DMS 273 (cell line): ENCODE results near the gene FBXO48.
A peak's percentile ranks its signal among the peaks of the same experiment; 100 is the strongest.
"Not testable (repeated sequence)": the region's sequence is repeated elsewhere in the genome, so short reads cannot be mapped to it uniquely, and the experiment has no call there.

Experiments
- DNase-seq: peaks from one replicate; lab custom pipeline; 2025; ENCODE audit not compliant: unreplicated experiment; lab: John Stamatoyannopoulos, UW

Gene FBXO48

GRCh38 chr2:68472796-68473414 is 5.8 kb upstream of the FBXO48 start:
- no peak for DNase-seq

GRCh38 chr2:68471385-68471784 is 4.3 kb upstream of the FBXO48 start:
- DNase-seq: no peak

GRCh38 chr2:68469935-68470334 is 2.8 kb upstream of the FBXO48 start:
- DNase-seq: no peak

DNA sequence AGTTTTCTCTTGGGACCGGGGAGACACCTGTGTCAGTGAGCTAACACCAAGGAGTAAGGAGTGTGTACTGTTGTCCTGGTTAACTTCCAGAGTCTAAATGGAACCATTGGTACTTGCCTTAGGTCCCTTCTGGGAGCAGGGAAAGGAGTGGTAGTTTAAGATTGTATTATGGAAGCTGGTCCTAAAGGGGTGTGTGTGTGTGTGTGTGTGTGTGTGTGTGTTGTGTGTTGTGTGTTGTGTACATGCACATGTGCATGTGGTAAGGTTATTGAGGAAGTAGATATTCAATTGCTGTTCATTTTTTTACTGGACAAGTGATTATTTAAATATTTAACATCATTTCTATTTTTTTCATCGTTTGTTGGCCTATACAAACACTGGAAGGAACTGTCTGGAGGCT is 1.7 kb upstream of the FBXO48 start:
- no peak for DNase-seq

GRCh38 chr2:68466778-68467076 is 367 bp downstream of the FBXO48 start:
- peak; percentile 63 for DNase-seq

DNA sequence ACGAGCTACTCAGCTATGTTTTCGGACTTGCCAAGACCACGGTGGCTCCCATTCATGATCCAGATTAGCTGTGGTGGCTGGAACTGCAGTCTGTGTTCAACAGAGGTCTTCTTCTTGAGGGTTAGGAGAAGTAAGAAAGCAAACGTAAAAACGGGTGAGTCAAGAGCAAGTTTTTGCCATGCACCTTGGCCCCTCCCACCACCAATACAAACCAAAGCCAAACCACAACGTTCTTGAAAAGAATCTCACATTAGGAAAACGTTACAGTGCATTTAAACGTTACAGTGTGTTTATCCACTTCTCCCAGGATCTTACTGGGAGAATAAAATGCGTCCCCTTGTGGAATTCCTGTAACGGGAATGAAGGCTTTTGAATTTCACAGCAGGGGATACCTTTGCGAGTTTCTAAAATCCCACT is 725 bp downstream of the FBXO48 start:
- DNase-seq: peak; percentile 60

DNA sequence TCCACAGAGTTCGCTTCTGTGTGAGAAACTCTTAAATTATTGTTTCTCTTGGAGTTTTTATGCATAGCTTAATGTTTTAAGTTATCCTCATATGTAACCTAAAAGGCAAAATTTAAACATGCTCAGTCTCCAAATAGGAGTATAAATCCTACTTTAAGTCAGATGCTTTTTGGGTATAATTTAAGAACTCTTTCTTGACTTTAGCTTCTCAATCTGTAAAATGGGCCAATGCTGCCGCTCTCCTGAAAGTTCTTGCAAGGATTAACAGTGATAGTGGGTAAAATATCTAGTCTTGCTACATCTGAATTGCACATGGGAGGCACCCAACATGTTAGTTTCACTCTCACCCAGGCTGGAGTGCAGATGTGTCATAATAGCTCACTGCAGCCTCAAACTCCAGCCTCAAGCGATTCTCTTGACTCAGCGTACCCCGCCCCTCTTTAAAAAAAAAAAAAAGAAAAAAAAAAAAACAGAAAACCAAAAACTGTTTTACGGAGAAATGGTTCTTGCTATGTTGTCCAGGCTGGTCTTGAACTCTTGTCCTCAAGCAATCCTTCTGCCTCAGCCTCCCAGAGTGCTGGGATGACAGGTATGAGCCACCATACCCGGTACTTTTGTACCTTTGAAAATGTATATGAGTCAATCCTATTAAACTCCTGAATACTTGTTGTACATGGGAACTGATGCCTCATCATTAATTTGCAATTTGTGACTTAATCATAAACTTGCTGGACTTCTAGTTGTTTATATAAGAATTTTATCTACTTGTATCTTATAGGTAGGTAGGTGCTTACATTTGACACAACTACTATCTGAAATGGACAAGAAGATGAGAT is 1.8 kb downstream of the FBXO48 start:
- no peak for DNase-seq

DNA sequence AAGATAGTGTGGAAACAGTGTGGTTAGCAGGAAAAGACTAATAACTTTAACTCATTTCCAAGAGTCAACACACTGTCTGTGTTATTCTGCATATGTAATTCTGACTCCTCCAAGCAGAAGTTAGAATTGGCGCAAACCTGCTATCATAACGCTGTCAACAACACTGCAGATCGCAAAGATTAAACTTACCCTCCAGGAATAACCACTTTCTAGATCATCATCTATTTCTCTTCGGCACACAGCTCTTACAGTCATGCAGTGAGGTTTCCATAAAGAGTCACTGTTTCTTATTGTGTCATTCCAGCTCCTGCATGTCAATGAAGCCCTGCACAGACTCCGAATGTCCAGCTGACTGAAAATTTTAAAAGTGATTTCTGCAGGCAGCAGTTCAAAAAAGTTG is 2.4 kb downstream of the FBXO48 start:
- no peak for DNase-seq

GRCh38 chr2:68463287-68463877 is 3.7 kb downstream of the FBXO48 start:
- peak; percentile 79 for DNase-seq

DNA sequence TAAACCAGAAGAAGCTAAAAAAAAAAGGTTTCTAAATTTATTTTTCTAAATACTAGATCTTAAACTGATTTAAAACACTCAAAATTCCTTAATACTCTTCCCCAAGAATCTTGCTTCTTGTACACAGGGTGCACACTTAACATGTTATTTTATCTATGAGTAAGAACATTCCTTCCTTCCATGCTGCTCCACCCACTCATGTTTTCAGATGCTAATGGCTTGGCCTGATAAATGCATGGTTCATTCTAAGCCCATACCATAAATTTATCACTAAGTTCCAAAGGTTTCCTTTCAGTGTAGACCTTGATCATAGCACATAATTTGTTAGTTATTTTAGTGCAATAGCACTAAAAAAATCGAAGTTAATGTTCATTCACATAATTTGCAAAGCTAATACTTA is 8.1 kb downstream of the FBXO48 start:
- no peak for DNase-seq

- no peak for DNase-seq
Measured at GRCh38 chr2:68456198-68456597, 10.9 kb downstream of the FBXO48 start.

GRCh38 chr2:68454719-68455118 is 12.4 kb downstream of the FBXO48 start:
- DNase-seq: no peak

DNA sequence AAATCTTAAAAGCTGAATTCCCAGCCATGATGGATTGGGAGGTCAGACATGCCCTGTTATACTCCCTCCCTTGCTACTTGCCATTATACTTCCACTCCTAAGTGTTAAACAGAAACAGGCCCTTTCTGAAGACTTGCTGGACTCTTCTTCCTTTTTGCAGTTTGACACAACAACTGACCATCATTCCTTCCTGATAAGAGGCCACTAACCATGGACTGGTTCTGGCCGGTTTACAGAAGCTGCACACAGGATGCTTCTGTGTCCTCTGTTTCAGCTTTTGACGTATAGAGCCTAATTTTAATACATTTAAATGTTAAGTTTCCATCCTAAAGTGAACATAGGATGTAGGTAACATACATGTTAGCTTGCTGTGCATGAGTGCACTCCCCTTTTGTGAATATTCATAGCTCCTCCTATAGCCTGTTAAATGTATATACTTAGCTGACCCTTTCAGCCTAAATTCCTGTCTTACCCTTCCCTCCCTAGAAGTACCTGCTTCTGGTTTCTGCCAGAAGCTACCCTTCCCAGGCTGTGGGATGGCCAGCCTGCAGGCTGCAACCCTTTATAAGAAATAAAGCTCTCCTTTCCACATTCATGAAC is 13.2 kb downstream of the FBXO48 start:
- DNase-seq: no peak

DNA sequence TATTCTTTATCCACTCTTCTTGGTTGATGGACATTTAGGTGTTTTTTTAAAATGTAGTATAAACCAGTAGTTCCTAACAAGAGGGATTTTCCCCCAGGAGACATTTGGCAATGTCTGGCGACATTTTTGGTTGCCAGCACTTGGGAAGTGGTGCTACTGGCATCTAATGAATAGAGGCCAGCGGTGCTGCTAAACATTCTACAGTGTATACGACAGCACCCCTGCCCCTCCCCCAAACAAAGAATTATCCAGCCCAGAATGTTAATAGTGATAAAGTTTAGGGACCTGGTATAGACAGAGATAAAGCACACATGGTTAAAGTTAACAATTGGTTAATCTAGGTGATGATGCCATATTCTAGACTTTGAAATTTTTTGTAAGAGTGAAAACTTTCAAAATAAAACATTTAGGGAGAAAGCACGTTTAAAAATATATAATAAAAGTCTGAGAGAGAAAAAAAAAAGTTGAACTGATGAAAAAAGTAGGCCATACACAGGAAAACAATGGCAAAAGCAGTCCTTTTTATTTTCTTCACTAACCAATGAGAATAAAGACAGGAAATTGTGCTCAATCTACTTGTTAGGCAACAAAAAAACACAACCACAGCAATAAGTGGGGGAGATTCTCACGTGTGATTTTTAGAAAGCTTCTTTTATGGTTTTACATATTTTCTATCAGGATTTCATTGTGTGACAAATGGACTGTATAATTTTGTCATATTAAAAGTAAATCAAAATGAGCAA is 14.8 kb downstream of the FBXO48 start:
- peak; percentile 10 for DNase-seq

DNA sequence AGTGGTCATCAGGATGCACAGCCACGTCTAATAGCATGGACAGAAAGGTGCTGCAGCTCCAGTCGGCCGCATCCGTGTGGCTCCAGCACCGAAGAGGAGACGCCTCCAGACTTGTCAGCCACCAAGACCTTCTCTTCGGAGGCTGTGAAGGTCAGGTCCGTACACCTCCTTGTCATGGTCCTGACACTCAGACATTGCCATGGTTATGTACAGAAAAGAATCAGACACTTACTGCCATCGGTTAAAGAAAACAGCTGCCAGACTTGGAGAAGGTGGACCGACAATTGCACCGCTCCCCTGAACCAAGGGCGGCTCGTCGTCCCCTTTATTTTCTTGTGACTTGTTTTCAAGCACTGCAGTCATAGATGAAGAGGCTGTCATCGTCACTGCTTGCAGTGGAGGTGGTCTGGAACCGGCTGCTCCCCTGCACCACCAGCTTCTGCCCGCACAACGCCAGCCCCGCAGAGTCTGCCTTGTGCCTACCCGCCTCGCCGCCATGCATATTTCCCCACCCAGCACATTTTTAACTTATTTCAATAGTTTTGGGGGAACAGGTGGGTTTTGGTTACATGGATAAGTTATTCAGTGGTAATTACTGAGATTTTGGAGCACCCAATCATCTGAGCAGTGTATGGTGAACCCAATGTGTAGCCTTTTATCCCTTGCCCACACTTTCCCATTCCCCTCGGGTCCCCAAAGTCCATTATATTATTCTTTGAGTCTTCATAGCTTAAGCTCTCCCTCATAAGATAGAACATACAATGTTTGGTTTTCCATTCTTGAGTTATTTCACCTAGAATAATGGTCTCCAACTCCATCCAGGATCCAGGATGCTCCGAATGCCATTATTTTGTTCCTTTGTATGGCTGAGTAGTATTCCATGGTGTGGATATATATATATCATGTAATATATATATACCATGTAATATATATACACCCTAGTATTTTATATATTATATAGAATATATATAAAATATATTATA is 18.1 kb downstream of the FBXO48 start:
- DNase-seq: no peak

- DNase-seq: no peak
Measured at GRCh38 chr2:68447118-68447517, 20.0 kb downstream of the FBXO48 start.

DNA sequence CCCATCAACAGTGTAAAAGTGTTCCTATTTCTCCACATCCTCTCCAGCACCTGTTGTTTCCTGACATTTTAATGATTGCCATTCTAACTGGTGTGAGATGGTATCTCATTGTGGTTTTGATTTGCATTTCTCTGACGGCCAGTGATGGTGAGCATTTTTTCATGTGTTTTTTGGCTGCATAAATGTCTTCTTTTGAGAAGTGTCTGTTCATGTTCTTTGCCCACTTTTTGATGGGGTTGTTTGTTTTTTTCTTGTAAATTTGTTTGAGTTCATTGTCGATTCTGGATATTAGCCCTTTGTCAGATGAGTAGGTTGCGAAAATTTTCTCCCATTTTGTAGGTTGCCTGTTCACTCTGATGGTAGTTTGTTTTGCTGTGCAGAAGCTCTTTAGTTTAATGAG is 20.7 kb downstream of the FBXO48 start:
- not testable (repeated sequence) for DNase-seq

DNA sequence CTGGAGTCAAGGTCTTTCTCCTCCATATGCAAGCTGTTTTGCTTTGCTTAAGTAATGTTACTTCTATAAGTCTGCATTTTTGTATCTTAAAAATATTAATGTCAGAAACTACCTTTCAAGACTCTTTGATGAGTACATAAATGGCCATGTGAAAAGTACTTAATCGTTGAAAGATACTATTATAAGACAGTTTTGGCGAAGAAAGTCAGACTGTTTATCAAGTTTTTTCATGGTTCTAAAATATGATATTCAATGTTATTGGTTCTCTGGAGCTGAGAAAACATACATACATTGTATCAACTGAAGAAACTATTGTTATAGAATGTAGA is 25.1 kb downstream of the FBXO48 start:
- no peak for DNase-seq

- peak; percentile 93 for DNase-seq
Measured at GRCh38 chr2:68441179-68441993, 25.7 kb downstream of the FBXO48 start.
